ENCODE results near the gene VAC14.

The VAC14 gene

GRCh38 chr16:70781800-70782199 lies 19.2 kb downstream of the VAC14 start:
- no peaks in the 10 kb centered on the region for H3K4me1 ChIP-seq (ENCODE audit: insufficient read depth, low read length, poor library complexity, severe bottlenecking)
- no peaks in the 10 kb centered on the region for H3F3A ChIP-seq (ENCODE audit: low read depth)
- TF ChIP-seq EZH2phosphoT487 (IDR thresholded peaks at IDR 0.05; ENCODE audit: borderline replicate concordance) = no peak
- TF ChIP-seq, protein P1, sequence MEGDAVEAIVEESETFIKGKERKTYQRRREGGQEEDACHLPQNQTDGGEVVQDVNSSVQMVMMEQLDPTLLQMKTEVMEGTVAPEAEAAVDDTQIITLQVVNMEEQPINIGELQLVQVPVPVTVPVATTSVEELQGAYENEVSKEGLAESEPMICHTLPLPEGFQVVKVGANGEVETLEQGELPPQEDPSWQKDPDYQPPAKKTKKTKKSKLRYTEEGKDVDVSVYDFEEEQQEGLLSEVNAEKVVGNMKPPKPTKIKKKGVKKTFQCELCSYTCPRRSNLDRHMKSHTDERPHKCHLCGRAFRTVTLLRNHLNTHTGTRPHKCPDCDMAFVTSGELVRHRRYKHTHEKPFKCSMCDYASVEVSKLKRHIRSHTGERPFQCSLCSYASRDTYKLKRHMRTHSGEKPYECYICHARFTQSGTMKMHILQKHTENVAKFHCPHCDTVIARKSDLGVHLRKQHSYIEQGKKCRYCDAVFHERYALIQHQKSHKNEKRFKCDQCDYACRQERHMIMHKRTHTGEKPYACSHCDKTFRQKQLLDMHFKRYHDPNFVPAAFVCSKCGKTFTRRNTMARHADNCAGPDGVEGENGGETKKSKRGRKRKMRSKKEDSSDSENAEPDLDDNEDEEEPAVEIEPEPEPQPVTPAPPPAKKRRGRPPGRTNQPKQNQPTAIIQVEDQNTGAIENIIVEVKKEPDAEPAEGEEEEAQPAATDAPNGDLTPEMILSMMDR (conservative IDR thresholded peaks at IDR 0.05; ENCODE audit: low read length) = no peak
- no peak overlapping the region for H3K4me2 ChIP-seq (ENCODE audit: low read depth, low read length, poor library complexity, severe bottlenecking)
- no peaks in the 10 kb centered on the region for H3K9me3 ChIP-seq (ENCODE audit: insufficient read depth, low read depth, low read length)
- H3K9me2 ChIP-seq (replicated peaks; ENCODE audit: low read depth, low read length) = no peaks in the 10 kb centered on the region
- H3K9ac ChIP-seq (ENCODE audit: low read depth, low read length, poor library complexity, severe bottlenecking) = no peak overlapping the region
- H3K27me3 ChIP-seq (ENCODE audit: insufficient read depth, low read length, poor library complexity, severe bottlenecking) = no peaks in the 10 kb centered on the region
- H3K4me3 ChIP-seq (ENCODE audit: low read length, poor library complexity, severe bottlenecking) = no peak overlapping the region
- peaks cover 78% of the 10 kb centered on the region; the same call in 1 of the 2 replicates for H3K36me3 ChIP-seq (ENCODE audit: insufficient read depth, low read length)
- H3K79me2 ChIP-seq (ENCODE audit: insufficient read depth, low read length) = no peaks in the 10 kb centered on the region
- no peak overlapping the region for H2AFZ ChIP-seq (ENCODE audit: low read length)
- no peaks in the 10 kb centered on the region for H4K20me1 ChIP-seq (ENCODE audit: insufficient read depth, low read length, poor library complexity, severe bottlenecking)

DNA sequence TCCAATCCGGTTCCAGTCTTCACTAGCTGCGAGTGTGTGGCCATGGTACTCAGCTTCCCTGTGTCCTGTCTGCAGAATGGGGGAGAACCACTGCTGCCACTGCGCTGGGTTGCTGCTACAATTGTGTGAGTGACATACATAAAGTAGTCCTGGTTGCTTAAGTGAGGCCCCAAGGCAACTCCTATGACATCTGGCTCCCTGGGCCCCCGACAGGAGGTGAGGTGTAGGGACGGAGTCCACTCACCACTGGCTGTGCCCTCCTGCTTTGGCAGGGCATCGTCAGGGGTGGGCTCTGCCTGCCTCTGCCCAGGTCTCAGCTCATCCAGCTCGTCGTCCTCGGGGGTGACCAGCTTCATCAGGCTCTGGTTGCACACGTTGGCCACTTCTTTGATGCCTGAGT lies 20.4 kb downstream of the VAC14 start:
- Histone ChIP-seq H2AFZ (ENCODE audit: low read length) (no peak overlapping the region), H3K36me3 (ENCODE audit: insufficient read depth, low read length) (peaks cover 69% of the 10 kb centered on the region; the same call in 1 of the 2 replicates), H3K9ac (ENCODE audit: low read depth, low read length, poor library complexity, severe bottlenecking) (no peak overlapping the region), H3K4me1 (ENCODE audit: insufficient read depth, low read length, poor library complexity, severe bottlenecking) (no peaks in the 10 kb centered on the region), H4K20me1 (ENCODE audit: insufficient read depth, low read length, poor library complexity, severe bottlenecking) (no peaks in the 10 kb centered on the region), H3K9me2 (replicated peaks; ENCODE audit: low read depth, low read length) (no peaks in the 10 kb centered on the region), H3F3A (ENCODE audit: low read depth) (no peaks in the 10 kb centered on the region), H3K9me3 (ENCODE audit: insufficient read depth, low read depth, low read length) (no peaks in the 10 kb centered on the region), H3K4me3 (ENCODE audit: low read length, poor library complexity, severe bottlenecking) (no peak overlapping the region), H3K27me3 (ENCODE audit: insufficient read depth, low read length, poor library complexity, severe bottlenecking) (no peaks in the 10 kb centered on the region), H3K4me2 (ENCODE audit: low read depth, low read length, poor library complexity, severe bottlenecking) (no peak overlapping the region), H3K79me2 (ENCODE audit: insufficient read depth, low read length) (no peaks in the 10 kb centered on the region)
- TF ChIP-seq, protein P1 (conservative IDR thresholded peaks at IDR 0.05; ENCODE audit: low read length) = no peak
- no peak for TF ChIP-seq EZH2phosphoT487 (IDR thresholded peaks at IDR 0.05; ENCODE audit: borderline replicate concordance)

DNA sequence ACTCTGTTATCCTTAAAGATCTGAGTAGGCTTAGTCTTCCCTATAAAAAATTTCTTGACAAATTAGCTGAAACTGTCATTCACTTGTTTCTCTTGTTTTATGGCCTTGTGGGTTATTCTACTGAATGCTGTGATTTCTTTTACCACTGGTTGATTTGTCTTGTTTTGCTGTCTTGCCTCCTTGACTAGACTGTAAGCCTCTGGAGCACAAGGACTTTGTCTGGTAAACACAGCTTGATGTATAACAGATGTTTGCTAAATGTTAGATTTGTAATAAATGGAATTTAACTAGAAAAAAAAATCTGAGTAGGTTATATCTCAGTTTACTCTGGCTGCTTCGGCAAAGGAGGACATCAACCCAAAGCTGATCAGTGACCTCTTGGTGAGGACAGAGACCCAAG lies 21.6 kb downstream of the VAC14 start:
- Histone ChIP-seq H3F3A (ENCODE audit: low read depth) (no peaks in the 10 kb centered on the region), H3K9me3 (ENCODE audit: insufficient read depth, low read depth, low read length) (no peaks in the 10 kb centered on the region), H3K36me3 (ENCODE audit: insufficient read depth, low read length) (peaks cover 59% of the 10 kb centered on the region; the same call in 1 of the 2 replicates), H4K20me1 (ENCODE audit: insufficient read depth, low read length, poor library complexity, severe bottlenecking) (no peaks in the 10 kb centered on the region), H3K9me2 (replicated peaks; ENCODE audit: low read depth, low read length) (no peaks in the 10 kb centered on the region), H3K27me3 (ENCODE audit: insufficient read depth, low read length, poor library complexity, severe bottlenecking) (no peaks in the 10 kb centered on the region), H3K4me1 (ENCODE audit: insufficient read depth, low read length, poor library complexity, severe bottlenecking) (no peaks in the 10 kb centered on the region), H3K9ac (ENCODE audit: low read depth, low read length, poor library complexity, severe bottlenecking) (no peak overlapping the region), H3K79me2 (ENCODE audit: insufficient read depth, low read length) (no peaks in the 10 kb centered on the region), H3K4me2 (ENCODE audit: low read depth, low read length, poor library complexity, severe bottlenecking) (no peak overlapping the region), H2AFZ (ENCODE audit: low read length) (no peak overlapping the region), H3K4me3 (ENCODE audit: low read length, poor library complexity, severe bottlenecking) (no peak overlapping the region)
- no peak for TF ChIP-seq EZH2phosphoT487 (IDR thresholded peaks at IDR 0.05; ENCODE audit: borderline replicate concordance)
- TF ChIP-seq, protein P1 (conservative IDR thresholded peaks at IDR 0.05; ENCODE audit: low read length) = no peak
